HG03159 (cell line): Measurements from ENCODE around the gene FCAMR.

Experiments
- ATAC-seq: cut with Tn5 transposase; IDR thresholded peaks from one replicate; pipeline ENCODE4 v1.9.1; 2021; ENCODE audit warnings: mild to moderate bottlenecking, moderate library complexity; ENCODE audit not compliant: unreplicated experiment

Gene FCAMR, protein sequence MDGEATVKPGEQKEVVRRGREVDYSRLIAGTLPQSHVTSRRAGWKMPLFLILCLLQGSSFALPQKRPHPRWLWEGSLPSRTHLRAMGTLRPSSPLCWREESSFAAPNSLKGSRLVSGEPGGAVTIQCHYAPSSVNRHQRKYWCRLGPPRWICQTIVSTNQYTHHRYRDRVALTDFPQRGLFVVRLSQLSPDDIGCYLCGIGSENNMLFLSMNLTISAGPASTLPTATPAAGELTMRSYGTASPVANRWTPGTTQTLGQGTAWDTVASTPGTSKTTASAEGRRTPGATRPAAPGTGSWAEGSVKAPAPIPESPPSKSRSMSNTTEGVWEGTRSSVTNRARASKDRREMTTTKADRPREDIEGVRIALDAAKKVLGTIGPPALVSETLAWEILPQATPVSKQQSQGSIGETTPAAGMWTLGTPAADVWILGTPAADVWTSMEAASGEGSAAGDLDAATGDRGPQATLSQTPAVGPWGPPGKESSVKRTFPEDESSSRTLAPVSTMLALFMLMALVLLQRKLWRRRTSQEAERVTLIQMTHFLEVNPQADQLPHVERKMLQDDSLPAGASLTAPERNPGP

GRCh38 chr1:206970446-206970845, at the start of gene FCAMR:
Gene FCAMR, minus strand, starts transcription at chr1:206970460. Its CDS starts 335 bp downstream, at chr1:206970125.
- ATAC-seq: no peak

DNA sequence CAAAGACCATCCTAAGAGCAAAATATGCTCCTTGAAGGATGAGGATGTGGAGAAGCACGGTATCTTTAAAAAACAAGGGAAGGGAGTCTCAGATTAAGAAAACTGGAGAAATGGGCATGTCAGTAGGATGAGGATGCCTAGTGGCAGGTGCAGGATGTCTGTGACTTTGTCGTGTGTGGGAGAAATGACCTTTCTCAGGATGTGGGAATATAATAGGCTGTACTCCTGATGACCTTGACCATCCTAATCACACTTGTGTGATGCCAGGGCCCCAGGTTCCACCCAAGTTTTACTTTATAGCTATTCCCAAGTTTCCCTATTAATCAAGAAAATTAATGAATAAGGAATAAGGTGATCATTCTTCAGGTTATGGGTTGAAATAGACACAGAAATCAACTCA, 49.4 kb upstream of the FCAMR start:
- ATAC-seq: no peak

DNA sequence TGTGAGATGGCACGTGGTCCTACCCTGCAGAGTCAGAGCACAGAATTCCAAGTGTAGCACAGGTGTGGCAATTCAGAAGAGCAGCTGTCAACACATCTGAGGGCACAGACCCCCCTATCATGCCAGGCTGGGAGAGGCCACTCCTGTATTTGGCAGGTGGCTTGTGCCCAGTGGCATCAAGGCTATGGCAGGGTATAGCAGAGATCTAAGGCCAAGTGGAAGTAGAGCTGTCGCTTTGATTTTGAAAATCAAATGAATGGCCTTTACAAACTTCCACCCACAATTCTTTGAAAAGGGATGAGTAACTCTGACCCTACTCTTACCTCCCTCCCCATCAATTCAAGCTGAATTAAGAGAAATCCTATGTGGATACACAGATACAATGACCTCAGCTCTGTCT, 48.9 kb upstream of the FCAMR start:
- no peak for ATAC-seq

DNA sequence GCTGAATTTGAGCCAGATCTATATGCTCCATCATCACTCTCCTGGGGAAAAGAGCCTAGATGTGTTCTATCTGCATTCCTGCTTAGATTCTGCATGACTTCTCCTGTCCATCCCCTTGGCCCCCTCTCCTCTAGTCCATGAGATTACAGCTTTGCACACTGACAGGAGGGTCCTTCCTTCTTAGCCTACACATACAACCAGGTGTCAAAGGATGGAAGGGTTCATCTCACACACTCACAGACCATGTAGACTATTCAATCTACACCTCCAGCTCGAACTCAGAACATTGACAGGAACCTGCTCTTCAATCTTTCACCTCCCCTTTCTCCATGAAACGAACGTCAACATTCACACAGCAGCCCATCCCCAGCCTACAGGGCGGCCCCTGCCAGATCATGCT, 48.4 kb upstream of the FCAMR start:
- ATAC-seq: no peak

DNA sequence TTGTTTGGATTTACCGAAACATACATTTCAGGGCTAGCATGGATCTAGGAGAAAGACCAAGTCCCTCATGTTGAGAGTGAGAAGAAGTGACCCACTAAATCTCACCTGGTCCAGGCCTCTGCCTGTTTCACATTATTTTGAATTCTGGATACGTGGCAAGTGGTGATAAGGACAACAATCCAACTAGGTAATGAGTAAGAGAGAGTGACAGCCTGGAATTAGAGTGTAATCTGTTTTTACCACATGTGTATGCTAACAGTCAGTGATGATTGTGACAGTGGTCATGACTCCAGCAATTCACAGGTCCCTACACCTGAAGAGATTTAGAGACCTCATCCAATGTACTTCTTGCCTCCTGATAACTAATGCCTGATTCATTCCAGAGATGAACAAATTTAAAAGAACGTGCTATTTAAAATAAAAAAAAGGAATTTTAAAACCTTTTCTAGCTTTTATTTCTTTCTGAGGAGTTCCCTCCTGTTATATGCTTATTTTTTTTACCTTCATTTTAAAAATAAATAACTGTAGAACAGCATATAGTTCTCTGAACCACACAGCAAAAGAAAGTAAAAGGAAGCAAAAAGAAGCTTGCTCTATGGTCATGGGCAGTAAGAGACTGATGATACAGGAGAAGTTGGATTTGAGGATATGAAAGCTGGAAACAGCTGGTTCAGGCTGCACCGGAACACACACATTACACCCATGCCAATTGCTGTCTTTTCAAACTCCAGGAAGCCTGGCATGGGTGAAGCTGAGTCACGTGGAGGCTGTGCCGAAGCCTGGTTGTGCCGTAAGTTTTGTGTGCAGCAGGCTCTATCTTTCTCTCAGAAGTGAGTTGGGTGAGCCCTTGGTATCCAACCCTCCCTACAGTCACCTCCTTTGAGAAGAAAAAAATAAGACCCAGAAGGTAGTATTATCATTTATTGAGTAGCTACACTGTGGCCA, 47.6 kb upstream of the FCAMR start:
- ATAC-seq: no peak

DNA sequence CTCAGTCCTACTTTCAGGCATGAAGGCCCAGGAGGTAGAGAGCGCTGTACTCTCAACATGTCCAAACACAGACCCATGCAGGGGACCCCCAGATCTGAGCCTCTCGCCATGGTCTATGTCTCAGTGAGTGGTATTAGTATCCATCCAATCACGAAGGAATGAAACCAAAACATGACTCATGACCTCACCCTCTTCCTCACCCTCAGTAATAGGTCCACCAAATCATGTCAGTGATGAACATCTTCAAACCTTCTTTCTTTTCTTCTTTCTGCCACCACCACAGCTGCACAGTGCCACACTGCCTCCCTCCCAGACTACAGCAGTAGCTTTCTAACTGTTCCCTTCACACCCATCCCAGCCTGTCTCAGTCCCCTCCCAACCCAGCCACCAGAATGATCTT, 45.5 kb upstream of the FCAMR start:
- ATAC-seq: no peak

GRCh38 chr1:207014728-207015127, 44.5 kb upstream of the FCAMR start:
- ATAC-seq: no peak

DNA sequence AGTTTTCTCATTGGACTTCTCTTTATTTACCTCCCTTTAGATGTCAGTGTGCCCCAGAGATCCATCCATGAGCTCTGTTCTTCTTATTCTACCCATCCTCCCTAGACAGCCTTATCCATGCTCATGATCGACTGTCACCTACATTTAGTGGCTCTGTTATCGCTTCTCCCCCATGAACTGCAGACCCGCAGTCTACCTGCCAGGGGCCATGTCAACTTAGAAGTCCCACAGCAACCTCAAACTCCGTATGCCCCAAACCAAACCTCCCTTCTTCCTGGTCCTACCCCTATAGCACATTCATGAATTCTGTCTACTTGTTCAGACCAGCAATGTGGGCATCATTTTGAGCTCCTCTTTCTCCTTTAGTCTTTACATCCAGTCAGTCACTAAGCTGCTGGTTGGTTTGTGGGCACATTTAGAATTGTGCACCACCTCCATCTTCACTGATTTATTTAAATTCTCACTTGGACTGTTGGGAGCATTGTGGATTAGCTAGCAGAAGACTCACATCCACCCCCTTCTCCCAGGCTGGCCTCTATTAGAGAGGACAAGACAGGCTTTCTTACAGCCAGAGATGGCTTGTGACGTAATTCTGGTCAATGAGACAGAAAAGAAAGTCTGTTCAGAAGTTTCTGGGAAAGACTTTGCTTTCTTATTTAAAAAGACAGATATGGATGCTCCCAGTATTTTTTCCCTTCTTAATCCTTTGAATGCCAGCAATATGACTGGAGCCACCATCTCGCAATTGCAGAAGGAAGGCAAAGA, 43.2 kb upstream of the FCAMR start:
- no peak for ATAC-seq

DNA sequence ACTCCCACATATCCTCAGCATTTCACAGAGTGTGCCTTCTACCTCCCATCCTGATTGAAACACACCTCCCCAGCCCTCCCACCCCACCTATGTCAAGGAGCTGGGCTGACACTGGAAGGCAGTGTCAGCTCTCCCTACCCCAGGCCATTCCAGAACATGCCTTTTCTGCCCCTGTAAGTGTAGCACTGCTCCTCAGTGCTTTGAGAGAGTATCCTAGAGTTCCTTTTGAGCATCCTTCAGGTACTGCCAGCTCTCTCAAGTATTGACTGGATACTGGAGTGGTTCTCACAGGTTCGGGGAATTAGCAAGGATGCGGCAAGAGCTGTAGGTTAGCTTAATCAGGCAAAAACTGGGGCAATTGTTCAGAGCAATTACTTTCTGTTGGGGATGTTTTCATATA, 40.5 kb upstream of the FCAMR start:
- no peak for ATAC-seq

- no peak for ATAC-seq
Measured at GRCh38 chr1:207009945-207010344, 39.7 kb upstream of the FCAMR start.

DNA sequence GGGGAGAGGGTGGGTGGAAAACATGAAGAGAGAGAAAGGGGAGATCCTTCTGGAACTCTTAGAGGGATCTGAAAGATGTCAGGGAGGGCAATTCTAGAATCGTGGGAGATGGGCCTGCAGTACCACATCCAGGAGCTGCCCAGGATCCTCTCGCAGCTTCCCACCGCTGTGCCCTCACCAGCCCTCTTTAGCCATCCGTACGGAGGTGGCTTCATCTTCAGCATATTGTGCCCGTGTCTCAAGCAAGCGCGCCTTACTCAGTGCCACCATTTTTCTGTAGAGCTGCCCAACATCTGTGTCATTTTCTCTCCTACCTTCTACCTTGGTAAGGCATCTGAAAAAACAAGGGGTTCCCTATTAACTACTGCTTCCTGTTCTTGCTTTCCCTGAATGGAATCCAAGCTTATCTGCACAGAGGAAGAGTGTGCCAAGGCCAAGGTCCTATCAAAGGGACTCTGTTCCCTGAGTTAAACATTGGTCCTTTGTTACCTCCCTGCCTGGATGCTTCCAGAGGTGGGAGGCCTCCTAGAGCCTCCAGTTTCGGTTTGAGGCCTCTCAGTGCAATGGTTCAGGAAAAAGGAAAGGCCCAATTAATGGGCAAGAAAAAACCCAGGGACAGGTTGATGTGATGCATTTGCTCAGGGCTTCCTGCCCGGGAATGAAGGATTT, 39.1 kb upstream of the FCAMR start:
- ATAC-seq: no peak

DNA sequence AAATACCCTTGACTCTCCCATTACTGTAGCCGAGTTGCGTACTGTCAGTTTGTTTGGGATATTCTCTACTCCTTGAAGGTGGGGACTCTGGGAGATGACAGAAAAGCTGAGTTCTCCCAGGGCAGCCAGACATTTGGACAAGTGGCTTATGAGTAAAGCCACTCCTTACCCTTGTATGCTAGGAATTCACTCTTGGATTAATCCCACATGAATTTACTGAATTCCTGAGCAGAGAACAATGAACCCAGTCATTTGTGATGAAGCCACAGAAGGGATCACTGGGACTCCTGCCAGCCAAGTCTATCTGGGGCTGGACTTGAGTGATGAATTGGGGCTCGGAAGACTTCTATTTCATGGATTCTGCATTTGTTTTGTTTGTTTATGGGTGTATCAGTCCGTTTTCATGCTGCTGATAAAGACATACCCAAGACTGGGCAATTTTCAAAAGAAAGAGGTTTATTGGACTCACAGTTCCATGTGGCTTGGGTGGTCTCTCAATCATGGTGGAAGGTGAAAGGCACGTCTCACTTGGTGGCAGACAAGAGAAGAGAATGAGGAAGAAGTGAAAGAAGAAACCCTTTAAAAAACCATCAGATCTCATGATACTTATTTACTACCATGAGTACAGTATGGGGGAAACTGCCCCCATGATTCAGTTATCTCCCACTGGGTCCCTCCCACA, 37.2 kb upstream of the FCAMR start:
- ATAC-seq: no peak

DNA sequence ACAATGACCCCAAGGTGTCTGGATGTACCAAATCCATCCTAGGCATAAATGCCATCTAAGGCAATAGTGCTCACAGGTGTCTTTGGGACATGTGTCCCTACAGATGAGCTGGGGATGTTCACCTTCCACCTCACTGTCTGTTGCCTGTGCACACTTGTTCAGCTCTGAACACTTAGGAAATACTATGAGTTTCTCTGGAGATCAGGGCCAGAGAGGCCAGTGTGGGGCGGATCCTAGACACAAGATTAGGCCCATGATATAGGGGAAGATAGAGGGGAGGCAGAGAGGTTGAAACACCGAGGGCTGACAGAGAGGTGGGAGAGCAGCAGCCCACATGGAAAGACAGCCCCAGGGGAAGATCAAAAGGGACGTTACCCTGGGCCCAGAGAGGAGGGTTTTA, 36.7 kb upstream of the FCAMR start:
- ATAC-seq: no peak

DNA sequence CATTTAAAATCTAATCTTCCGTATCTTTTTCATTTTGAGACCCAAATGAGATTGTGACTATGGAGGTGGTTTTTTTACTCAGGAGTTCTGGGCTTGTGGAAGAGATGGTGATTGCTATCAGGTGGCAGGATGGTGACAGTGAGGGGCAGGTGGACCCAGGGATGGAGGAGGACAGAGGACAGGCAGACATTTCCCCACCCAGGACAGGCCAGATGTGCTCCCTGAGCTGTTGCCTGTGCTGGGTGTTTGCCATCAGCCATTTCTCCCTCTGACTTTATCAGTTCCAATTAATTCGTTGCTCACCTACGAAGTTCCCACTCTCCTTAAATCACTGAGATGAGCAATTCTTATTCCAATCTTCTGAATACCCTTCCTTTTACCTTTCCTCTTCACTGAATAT, 35.8 kb upstream of the FCAMR start:
- no peak for ATAC-seq

DNA sequence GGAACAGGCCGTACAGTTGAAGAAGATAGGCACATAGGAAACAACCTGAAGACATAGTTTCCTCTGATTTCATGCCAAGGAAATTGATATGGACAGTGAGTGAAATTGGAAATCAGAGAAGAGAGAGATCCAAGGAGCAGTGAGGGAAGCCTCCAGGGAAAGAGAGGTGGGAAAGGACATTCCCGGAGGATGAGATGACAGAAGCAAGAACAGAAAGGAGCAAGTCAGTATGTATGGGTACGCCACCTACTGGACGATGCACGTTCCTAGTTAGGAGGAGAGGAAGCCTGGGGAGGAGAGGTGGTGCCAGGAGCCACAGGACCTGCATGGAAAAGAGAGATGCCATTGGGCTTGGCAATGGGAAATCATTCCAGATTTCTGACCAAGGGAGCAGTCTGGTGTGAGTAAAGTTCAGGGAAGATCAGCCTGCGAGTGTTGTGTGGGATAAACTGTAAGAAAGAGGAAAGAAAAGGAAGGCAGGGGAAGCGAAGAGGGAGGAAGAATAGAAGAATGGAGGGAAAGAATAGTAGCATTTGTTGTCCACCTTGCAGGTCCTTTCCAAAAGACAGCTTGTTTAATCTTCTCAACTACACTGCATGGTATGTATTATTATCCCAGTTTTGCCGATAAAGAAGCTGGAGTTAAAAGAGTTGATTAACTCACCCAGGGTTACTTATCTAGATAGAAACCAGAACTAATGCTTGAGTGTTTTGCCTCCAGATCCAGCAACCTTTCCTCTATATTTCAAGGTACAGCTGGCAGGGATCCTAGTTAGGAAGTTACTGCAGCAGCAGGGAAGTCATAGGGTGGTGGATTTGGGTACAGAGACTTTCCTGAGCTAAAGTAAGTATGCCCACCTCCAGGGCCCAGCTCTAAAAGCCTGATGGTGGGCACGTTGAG, 34.9 kb upstream of the FCAMR start:
- ATAC-seq: no peak

GRCh38 chr1:207003210-207003609, 33.0 kb upstream of the FCAMR start:
- ATAC-seq: no peak

DNA sequence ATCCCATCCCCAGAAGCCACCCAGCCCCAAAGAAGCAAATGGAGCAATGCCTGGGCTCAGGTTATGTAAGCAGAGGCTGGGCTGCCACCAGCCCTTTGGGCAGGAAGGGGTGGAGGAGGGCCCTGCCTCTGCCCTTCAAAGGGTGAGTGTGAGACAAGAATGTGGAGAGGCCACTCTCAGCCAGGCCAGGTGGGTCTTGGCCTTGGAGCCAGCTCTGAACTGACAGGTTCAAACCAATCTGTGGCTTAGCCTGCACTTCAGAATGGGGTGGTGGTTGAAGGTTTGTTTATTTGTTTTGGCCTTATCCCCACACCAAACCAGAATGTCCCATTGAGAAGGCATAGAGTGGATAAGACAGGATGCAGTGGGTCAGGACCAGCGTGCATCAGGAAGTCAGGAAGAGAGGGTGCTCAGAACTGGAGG, 32.5 kb upstream of the FCAMR start:
- no peak for ATAC-seq

GRCh38 chr1:207001492-207002245, 31.4 kb upstream of the FCAMR start:
- no peak for ATAC-seq
